Osteoblast (primary cell): Measurements from ENCODE around the gene STAT1. TPM values are rescaled to one million over a fixed set of nuclear protein-coding genes. Genes with fewer than 3 reads are reported as not detected.

Experiments
- DNase-seq: peaks from one replicate; pipeline ENCODE4 v3.0.0; 2011; ENCODE audit warnings: low spot score, mixed read lengths; ENCODE audit not compliant: insufficient read length; ENCODE audit errors: missing footprints
- H2AFZ ChIP-seq: 2 replicates; pipeline ENCODE4 v1.6.0; 2011; ENCODE audit warnings: mild to moderate bottlenecking, low read length
- H3K27ac ChIP-seq: 2 replicates; pipeline ENCODE4 v1.5.1; 2011; ENCODE audit warnings: mild to moderate bottlenecking, low read depth, low read length, moderate library complexity
- H3K27me3 ChIP-seq: 2 replicates; pipeline ENCODE4 v1.6.0; 2012; ENCODE audit warnings: mild to moderate bottlenecking, control low read depth, inconsistent platforms, low read length, moderate library complexity; ENCODE audit not compliant: insufficient read depth
- H3K36me3 ChIP-seq: 2 replicates; pipeline ENCODE4 v1.5.1; 2011; ENCODE audit warnings: mild to moderate bottlenecking, low read length, control low read depth, moderate library complexity; ENCODE audit not compliant: insufficient read depth
- H3K4me1 ChIP-seq: 2 replicates; pipeline ENCODE4 v1.5.1; 2011; ENCODE audit warnings: mild to moderate bottlenecking, low read length, control low read depth, moderate library complexity; ENCODE audit not compliant: insufficient read depth
- H3K4me2 ChIP-seq: 2 replicates; pipeline ENCODE4 v1.6.0; 2011; ENCODE audit warnings: mild to moderate bottlenecking, low read length; ENCODE audit not compliant: insufficient read depth
- H3K4me3 ChIP-seq: fragments of 200-600 bp; sonication (generic); 3 replicates; pipeline ENCODE4 v1.5.1; 2012; ENCODE audit warnings: mild to moderate bottlenecking, low read length, inconsistent platforms; ENCODE audit not compliant: insufficient read depth
- H3K79me2 ChIP-seq: 2 replicates; pipeline ENCODE4 v1.6.0; 2012; ENCODE audit warnings: mild to moderate bottlenecking, low read length, control low read depth, inconsistent platforms; ENCODE audit not compliant: insufficient read depth
- H3K9me3 ChIP-seq: 2 replicates; pipeline ENCODE4 v1.5.1; 2011; ENCODE audit warnings: low read depth, low read length, control low read depth
- H4K20me1 ChIP-seq: 2 replicates; pipeline ENCODE4 v1.6.0; 2012; ENCODE audit warnings: mild to moderate bottlenecking, low read length, control low read depth; ENCODE audit not compliant: insufficient read depth
- total RNA-seq: library from RNA; depleted of rRNA; stranded (reverse); fragments of >200 nt; gene quantifications from 2 replicates; pipeline ENCODE4 v1.2.3, GENCODE V29; 2012
- TF ChIP-seq, protein P1 (sequence below): IDR thresholded peaks from 2 replicates; pipeline ENCODE4 v1.5.1; 2011; ENCODE audit warnings: mild to moderate bottlenecking, low read depth, low read length, moderate library complexity; ENCODE audit errors: extremely low read depth

The STAT1 gene
- total RNA-seq, 1 donor, result 530 TPM

DNA sequence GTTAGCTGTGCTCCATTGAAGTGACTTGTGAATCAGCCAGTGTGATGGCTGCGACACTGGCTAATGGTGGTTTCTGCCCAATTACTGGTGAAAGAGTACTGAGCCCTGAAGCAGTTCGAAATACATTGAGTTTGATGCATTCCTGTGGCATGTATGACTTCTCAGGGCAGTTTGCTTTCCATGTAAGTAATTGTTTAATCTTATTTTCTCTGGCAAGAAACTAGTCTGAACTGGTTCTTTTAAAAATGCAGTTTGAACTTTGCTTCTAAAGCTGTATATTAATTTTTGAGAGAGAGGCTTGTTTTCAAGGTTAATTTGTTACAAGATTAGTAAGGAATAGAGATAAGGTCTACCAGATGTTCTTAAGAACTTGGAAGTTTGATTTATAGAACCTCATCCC lies 86.7 kb downstream of the STAT1 start:
- Histone ChIP-seq H3K79me2 (peaks cover 18% of the 10 kb centered on the region), H3K27me3 (no peaks in the 10 kb centered on the region), H4K20me1 (peaks cover 16% of the 10 kb centered on the region), H2AFZ (no peak overlapping the region), H3K36me3 (peaks cover 98% of the 10 kb centered on the region), H3K4me3 (no peak overlapping the region), H3K27ac (peak overlapping the region; percentile 36), H3K4me1 (peaks cover 12% of the 10 kb centered on the region), H3K9me3 (no peaks in the 10 kb centered on the region), H3K4me2 (no peak overlapping the region)
- DNase-seq, result peak; percentile 21
- TF ChIP-seq, protein P1, sequence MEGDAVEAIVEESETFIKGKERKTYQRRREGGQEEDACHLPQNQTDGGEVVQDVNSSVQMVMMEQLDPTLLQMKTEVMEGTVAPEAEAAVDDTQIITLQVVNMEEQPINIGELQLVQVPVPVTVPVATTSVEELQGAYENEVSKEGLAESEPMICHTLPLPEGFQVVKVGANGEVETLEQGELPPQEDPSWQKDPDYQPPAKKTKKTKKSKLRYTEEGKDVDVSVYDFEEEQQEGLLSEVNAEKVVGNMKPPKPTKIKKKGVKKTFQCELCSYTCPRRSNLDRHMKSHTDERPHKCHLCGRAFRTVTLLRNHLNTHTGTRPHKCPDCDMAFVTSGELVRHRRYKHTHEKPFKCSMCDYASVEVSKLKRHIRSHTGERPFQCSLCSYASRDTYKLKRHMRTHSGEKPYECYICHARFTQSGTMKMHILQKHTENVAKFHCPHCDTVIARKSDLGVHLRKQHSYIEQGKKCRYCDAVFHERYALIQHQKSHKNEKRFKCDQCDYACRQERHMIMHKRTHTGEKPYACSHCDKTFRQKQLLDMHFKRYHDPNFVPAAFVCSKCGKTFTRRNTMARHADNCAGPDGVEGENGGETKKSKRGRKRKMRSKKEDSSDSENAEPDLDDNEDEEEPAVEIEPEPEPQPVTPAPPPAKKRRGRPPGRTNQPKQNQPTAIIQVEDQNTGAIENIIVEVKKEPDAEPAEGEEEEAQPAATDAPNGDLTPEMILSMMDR, result no peak

DNA sequence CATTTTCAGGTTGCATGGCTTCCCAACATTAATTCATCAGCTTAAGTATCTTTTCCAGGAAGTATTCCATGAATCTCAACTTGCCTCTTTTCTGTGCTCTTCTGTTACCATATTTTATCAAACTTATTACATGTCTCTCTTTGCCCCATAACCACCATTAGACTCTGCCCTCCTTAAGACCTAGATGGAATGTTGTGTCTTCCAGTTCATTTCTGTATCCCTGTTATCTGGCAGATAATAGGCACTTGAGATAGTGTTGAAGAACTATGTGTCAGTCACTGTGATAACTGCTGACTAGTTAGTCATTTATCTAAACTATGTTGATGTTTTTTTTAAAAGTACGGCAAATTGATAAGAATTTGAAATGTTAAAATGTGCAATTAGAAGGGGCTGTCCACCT lies 91.6 kb downstream of the STAT1 start:
- Histone ChIP-seq H3K27me3 (no peaks in the 10 kb centered on the region), H3K27ac (no peak overlapping the region), H3K36me3 (peaks cover 98% of the 10 kb centered on the region), H2AFZ (no peak overlapping the region), H4K20me1 (peaks cover 7% of the 10 kb centered on the region), H3K4me1 (peaks cover 14% of the 10 kb centered on the region), H3K4me2 (no peak overlapping the region), H3K4me3 (no peak overlapping the region), H3K9me3 (no peaks in the 10 kb centered on the region), H3K79me2 (peaks cover 26% of the 10 kb centered on the region)
- TF ChIP-seq, protein P1, result no peak
- DNase-seq, result no peak

DNA sequence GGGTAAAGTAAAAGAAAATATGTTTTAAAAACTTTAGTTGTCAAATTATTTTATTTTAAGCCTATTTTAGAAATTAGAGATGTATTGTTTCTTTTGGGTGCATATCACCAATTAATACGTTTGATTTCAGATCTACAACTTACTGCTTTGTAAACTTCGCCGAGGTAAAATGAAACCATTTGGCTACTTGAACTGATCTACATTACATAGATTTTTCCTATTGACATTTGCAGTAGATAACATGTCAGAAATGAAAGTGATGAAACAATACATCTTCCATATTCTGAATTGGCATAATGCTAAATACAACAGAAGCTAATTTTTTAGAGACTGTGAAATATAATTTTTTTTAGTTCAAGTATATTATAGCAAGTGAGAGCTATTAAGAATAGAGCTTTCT lies 93.9 kb downstream of the STAT1 start:
- peaks cover 12% of the 10 kb centered on the region for H4K20me1 ChIP-seq
- DNase-seq, result no peak
- peaks cover 8% of the 10 kb centered on the region for H3K4me1 ChIP-seq
- H3K79me2 ChIP-seq, result peaks cover 30% of the 10 kb centered on the region
- no peaks in the 10 kb centered on the region for H3K9me3 ChIP-seq
- H3K27me3 ChIP-seq, result no peaks in the 10 kb centered on the region
- H3K4me2 ChIP-seq, result no peak overlapping the region
- no peak overlapping the region for H2AFZ ChIP-seq
- TF ChIP-seq, protein P1, result no peak
- H3K36me3 ChIP-seq, result peaks cover 96% of the 10 kb centered on the region
- H3K27ac ChIP-seq, result no peak overlapping the region
- no peak overlapping the region for H3K4me3 ChIP-seq

Other genes with a start within 250 kb of the STAT1 start
- gene GLS, start 133.3 kb downstream of the STAT1 start, total RNA-seq, result 447 and 588 TPM in 2 replicates
- 11.5 and 16.6 TPM in 2 replicates for gene STAT4, start 136.8 kb upstream of the STAT1 start, total RNA-seq
- gene MYO1B, start 231.2 kb upstream of the STAT1 start, total RNA-seq, result 229 and 246 TPM in 2 replicates